Endodermal cell (in vitro differentiated cells): ENCODE data around the gene RPLP1. TPM values are rescaled to one million over a fixed set of nuclear protein-coding genes. Genes with fewer than 3 reads are reported as not detected.
"Not testable (repeated sequence)": the region's sequence is repeated elsewhere in the genome, so short reads cannot be mapped to it uniquely, and the experiment has no call there.

Experiments used
- DNase-seq: peaks from one replicate; pipeline ENCODE4 v3.0.0-alpha.2; 2017
- H3K27ac ChIP-seq: 2 replicates; pipeline ENCODE4 v1.5.1; 2013; ENCODE audit warnings: mild to moderate bottlenecking, low read depth, low read length, moderate library complexity
- H3K27me3 ChIP-seq: 2 replicates; pipeline ENCODE4 v1.6.1; 2013; ENCODE audit warnings: mild to moderate bottlenecking, low read length, moderate library complexity; ENCODE audit not compliant: insufficient read depth, control insufficient read depth, poor library complexity, severe bottlenecking
- H3K36me3 ChIP-seq: 2 replicates; pipeline ENCODE4 v1.7.0; 2013; ENCODE audit warnings: mild to moderate bottlenecking, low read length, moderate library complexity; ENCODE audit not compliant: control insufficient read depth, insufficient read depth
- H3K4me1 ChIP-seq: one replicate; pipeline ENCODE4 v1.7.0; 2013; ENCODE audit warnings: low read length; ENCODE audit not compliant: control insufficient read depth, insufficient read depth
- H3K4me3 ChIP-seq: 2 replicates; pipeline ENCODE4 v1.5.1; 2013; ENCODE audit warnings: mild to moderate bottlenecking, low read length, moderate library complexity
- H3K9ac ChIP-seq: 2 replicates; pipeline ENCODE4 v1.6.1; 2013; ENCODE audit warnings: mild to moderate bottlenecking, low read length, moderate library complexity; ENCODE audit not compliant: poor library complexity, severe bottlenecking; ENCODE audit errors: extremely low read depth
- H3K9me3 ChIP-seq: 2 replicates; pipeline ENCODE4 v1.6.1; 2013; ENCODE audit warnings: mild to moderate bottlenecking, low read length, moderate library complexity; ENCODE audit not compliant: control insufficient read depth
- H3K27ac Mint-ChIP-seq: 2 replicates; pipeline ENCODE4 v1.8.0; 2020; ENCODE audit warnings: mixed read lengths
- H3K27me3 Mint-ChIP-seq: 2 replicates; pipeline ENCODE4 v1.8.0; 2021; ENCODE audit warnings: mild to moderate bottlenecking, mixed read lengths; ENCODE audit not compliant: insufficient read depth
- H3K36me3 Mint-ChIP-seq: 2 replicates; pipeline ENCODE4 v1.8.0; 2020; ENCODE audit warnings: low read depth, mixed read lengths
- H3K4me1 Mint-ChIP-seq: 2 replicates; pipeline ENCODE4 v1.8.0; 2020; ENCODE audit warnings: mixed read lengths
- H3K4me3 Mint-ChIP-seq: 2 replicates; pipeline ENCODE4 v1.8.0; 2020; ENCODE audit warnings: mild to moderate bottlenecking, moderate library complexity, mixed read lengths
- H3K9me3 Mint-ChIP-seq: 2 replicates; pipeline ENCODE4 v1.8.0; 2020; ENCODE audit warnings: mild to moderate bottlenecking, mixed read lengths
- CTCF ChIP-seq: fragments of 200-600 bp; sonication (generic); conservative IDR thresholded peaks from 2 replicates; pipeline ENCODE4 v1.5.0; 2021; ENCODE audit warnings: antibody characterized with exemption, mild to moderate bottlenecking
- WGBS, 2 experiments: methylation state at CpG; one replicate each; pipeline versions ENCODE4 v1.1.5 to v1.1.7; 2013; ENCODE audit warnings: missing lambda C conversion rate in 2 of 2, mixed read lengths in 1 of 2; ENCODE audit not compliant: insufficient coverage in 1 of 2, insufficient read length in 1 of 2; 5-methylcytosine and 5-hydroxymethylcytosine counted together
- total RNA-seq, 2 donors: library from RNA; stranded (reverse); fragmentation: NEBNext Ultra II Directional in 1 of 2; extraction: Animal tissue kit (Norgen Biotek cat#: 25700) in 1 of 2; gene quantifications; 2 replicates in 1 of 2; 3 replicates in 1 of 2; pipeline ENCODE4 v1.2.1, GENCODE V29; 2021

Gene RPLP1
- total RNA-seq, 2 donors from 2014 or later, result 1,560 to 1,563 TPM

GRCh38 chr15:69446953-69447352 is 5.7 kb upstream of the RPLP1 start:
- 94 to 95% methylated on average over 2 of the region's 2 CpGs for WGBS, 2 experiments
- Mint-ChIP-seq H3K27ac (no peak overlapping the region), H3K27me3 (no peaks in the 10 kb centered on the region), H3K9me3 (no peaks in the 10 kb centered on the region), H3K4me3 (no peak overlapping the region), H3K36me3 (peaks cover 58% of the 10 kb centered on the region), H3K4me1 (peaks cover 3% of the 10 kb centered on the region)
- no peak for TF ChIP-seq CTCF
- DNase-seq, result no peak
- H3K9ac ChIP-seq, result no peak overlapping the region
- H3K4me3 ChIP-seq, result no peak overlapping the region
- no peak overlapping the region for H3K27ac ChIP-seq
- no peaks in the 10 kb centered on the region for H3K4me1 ChIP-seq
- peaks cover 63% of the 10 kb centered on the region for H3K36me3 ChIP-seq
- H3K27me3 ChIP-seq, result no peaks in the 10 kb centered on the region
- H3K9me3 ChIP-seq, result no peaks in the 10 kb centered on the region

GRCh38 chr15:69450221-69450620 is 2.4 kb upstream of the RPLP1 start:
- H3K36me3 ChIP-seq, result peaks cover 51% of the 10 kb centered on the region

GRCh38 chr15:69450968-69451695 is 1.5 kb upstream of the RPLP1 start:
- Mint-ChIP-seq H3K27me3 (no peaks in the 10 kb centered on the region), H3K4me1 (peaks cover 15% of the 10 kb centered on the region), H3K9me3 (no peaks in the 10 kb centered on the region), H3K36me3 (peaks cover 56% of the 10 kb centered on the region), H3K4me3 (peak overlapping the region; percentile 89), H3K27ac (no peak overlapping the region)
- no peak overlapping the region for H3K27ac ChIP-seq
- no peaks in the 10 kb centered on the region for H3K4me1 ChIP-seq
- no peak for TF ChIP-seq CTCF
- no peak for DNase-seq
- WGBS, 2 experiments, result 95 to 96% methylated on average over 12 of the region's 12 CpGs
- H3K9ac ChIP-seq, result no peak overlapping the region
- H3K36me3 ChIP-seq, result peaks cover 51% of the 10 kb centered on the region
- no peaks in the 10 kb centered on the region for H3K9me3 ChIP-seq
- H3K4me3 ChIP-seq, result peak overlapping the region; percentile 99
- H3K27me3 ChIP-seq, result no peaks in the 10 kb centered on the region

More at GRCh38 chr15:69450221-69450620, 2.4 kb upstream of the RPLP1 start:
- WGBS, 2 experiments, result 86 to 96% methylated on average over 4 of the region's 4 CpGs
- H3K4me3 Mint-ChIP-seq, H3K27ac ChIP-seq, H3K9ac ChIP-seq, H3K4me3 ChIP-seq, H3K27me3 ChIP-seq, DNase-seq, H3K27me3 Mint-ChIP-seq, H3K9me3 Mint-ChIP-seq, H3K9me3 ChIP-seq, H3K27ac Mint-ChIP-seq, H3K4me1 ChIP-seq: not testable (repeated sequence)
- H3K36me3 Mint-ChIP-seq, result peaks cover 55% of the 10 kb centered on the region
- H3K4me1 Mint-ChIP-seq, result peaks cover 15% of the 10 kb centered on the region
